Measurements from ENCODE around the gene RPS21. TPM values are rescaled to one million over a fixed set of nuclear protein-coding genes. Genes with fewer than 3 reads are reported as not detected.

The RPS21 gene
- total and polyA plus RNA-seq, 2 of the 13 experiments (the other 11 are each of a cell fraction or from before 2014, with no cell fraction given) = 2,647 to 11,063 TPM

DNA sequence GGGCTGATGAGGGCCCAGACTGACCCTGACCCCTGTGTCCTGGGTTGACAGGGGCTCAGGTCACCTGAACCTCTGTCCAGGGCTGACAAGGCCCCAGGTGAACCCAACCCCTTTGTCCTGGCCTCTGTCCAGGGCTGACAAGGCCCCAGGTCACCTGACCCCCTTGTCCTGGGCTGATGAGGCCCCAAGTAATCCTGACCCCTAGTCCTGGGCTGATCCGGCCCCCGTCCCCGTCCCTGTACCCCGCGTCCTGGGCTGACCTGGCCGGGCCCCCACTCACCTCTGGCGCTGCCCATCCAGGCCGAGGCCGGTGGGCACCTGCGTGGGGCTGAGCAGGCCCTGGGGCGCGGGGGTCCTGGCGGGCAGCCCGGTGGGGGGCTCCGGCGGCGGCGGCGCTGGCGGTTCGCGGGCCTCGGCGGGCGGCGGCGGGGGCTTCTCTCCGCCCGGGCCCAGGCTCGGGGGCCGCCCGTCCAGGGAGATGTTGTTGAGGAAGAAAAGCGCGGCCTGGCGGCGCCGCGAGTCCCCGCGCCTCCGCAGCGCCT, 19.8 kb downstream of the RPS21 start (continued):
- TF ChIP-seq NR2F6 (IDR thresholded peaks at IDR 0.05) (peak; percentile 94), NR2F6 (CRISPR knock-in tag; IDR thresholded peaks at IDR 0.05) (peak; percentile 90), NBN (conservative IDR thresholded peaks at IDR 0.05) (no peak), ZNF143 (CRISPR knock-in tag; IDR thresholded peaks at IDR 0.05) (no peak), MTF2 (CRISPR knock-in tag; IDR thresholded peaks at IDR 0.05; ENCODE audit: borderline replicate concordance) (no peak), AGO2 (optimal IDR thresholded peaks at IDR 0.05; ENCODE audit: low read depth, low read length) (no peak), MED1 (CRISPR knock-in tag; IDR thresholded peaks at IDR 0.05) (no peak; the same call in 1 of the 2 replicates), ZNF354B (CRISPR knock-in tag; IDR thresholded peaks at IDR 0.05) (no peak), TBX2 (CRISPR knock-in tag; IDR thresholded peaks at IDR 0.05; ENCODE audit: borderline replicate concordance) (no peak), ZMYM2 (CRISPR knock-in tag; IDR thresholded peaks at IDR 0.05) (no peak), AHR (CRISPR knock-in tag; IDR thresholded peaks at IDR 0.05) (no peak), ATF7-NPFF (CRISPR knock-in tag; IDR thresholded peaks at IDR 0.05; ENCODE audit: low read depth) (no peak), ZNF644 (CRISPR knock-in tag; IDR thresholded peaks at IDR 0.05; ENCODE audit: low read depth) (no peak), MXI1 (IDR thresholded peaks at IDR 0.05; ENCODE audit: borderline replicate concordance, low read depth, low read length) (no peak), ASH2L (IDR thresholded peaks at IDR 0.05; ENCODE audit: insufficient read length, low read depth, low read length) (no peak), ZNF282 (IDR thresholded peaks at IDR 0.05; ENCODE audit: partially characterized antibody) (no peak), GATAD1 (CRISPR knock-in tag; IDR thresholded peaks at IDR 0.05) (no peak), ZFY (CRISPR knock-in tag; IDR thresholded peaks at IDR 0.05) (peak; percentile 68), ZBTB42 (CRISPR knock-in tag; IDR thresholded peaks at IDR 0.05) (no peak), ZNF724P (CRISPR knock-in tag; IDR thresholded peaks at IDR 0.05; ENCODE audit: borderline replicate concordance) (no peak), ZNF577 (CRISPR knock-in tag; IDR thresholded peaks at IDR 0.05; ENCODE audit: borderline replicate concordance, low read depth) (no peak), ATRX (CRISPR knock-in tag; IDR thresholded peaks at IDR 0.05; ENCODE audit: borderline replicate concordance) (no peak)
- TF ChIP-seq, protein P1, sequence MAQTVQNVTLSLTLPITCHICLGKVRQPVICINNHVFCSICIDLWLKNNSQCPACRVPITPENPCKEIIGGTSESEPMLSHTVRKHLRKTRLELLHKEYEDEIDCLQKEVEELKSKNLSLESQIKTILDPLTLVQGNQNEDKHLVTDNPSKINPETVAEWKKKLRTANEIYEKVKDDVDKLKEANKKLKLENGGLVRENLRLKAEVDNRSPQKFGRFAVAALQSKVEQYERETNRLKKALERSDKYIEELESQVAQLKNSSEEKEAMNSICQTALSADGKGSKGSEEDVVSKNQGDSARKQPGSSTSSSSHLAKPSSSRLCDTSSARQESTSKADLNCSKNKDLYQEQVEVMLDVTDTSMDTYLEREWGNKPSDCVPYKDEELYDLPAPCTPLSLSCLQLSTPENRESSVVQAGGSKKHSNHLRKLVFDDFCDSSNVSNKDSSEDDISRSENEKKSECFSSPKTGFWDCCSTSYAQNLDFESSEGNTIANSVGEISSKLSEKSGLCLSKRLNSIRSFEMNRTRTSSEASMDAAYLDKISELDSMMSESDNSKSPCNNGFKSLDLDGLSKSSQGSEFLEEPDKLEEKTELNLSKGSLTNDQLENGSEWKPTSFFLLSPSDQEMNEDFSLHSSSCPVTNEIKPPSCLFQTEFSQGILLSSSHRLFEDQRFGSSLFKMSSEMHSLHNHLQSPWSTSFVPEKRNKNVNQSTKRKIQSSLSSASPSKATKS (CRISPR knock-in tag; IDR thresholded peaks at IDR 0.05) = no peak
- TF ChIP-seq, protein P2, sequence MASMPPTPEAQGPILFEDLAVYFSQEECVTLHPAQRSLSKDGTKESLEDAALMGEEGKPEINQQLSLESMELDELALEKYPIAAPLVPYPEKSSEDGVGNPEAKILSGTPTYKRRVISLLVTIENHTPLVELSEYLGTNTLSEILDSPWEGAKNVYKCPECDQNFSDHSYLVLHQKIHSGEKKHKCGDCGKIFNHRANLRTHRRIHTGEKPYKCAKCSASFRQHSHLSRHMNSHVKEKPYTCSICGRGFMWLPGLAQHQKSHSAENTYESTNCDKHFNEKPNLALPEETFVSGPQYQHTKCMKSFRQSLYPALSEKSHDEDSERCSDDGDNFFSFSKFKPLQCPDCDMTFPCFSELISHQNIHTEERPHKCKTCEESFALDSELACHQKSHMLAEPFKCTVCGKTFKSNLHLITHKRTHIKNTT (CRISPR knock-in tag; IDR thresholded peaks at IDR 0.05) = no peak
- TF ChIP-seq, protein P3, sequence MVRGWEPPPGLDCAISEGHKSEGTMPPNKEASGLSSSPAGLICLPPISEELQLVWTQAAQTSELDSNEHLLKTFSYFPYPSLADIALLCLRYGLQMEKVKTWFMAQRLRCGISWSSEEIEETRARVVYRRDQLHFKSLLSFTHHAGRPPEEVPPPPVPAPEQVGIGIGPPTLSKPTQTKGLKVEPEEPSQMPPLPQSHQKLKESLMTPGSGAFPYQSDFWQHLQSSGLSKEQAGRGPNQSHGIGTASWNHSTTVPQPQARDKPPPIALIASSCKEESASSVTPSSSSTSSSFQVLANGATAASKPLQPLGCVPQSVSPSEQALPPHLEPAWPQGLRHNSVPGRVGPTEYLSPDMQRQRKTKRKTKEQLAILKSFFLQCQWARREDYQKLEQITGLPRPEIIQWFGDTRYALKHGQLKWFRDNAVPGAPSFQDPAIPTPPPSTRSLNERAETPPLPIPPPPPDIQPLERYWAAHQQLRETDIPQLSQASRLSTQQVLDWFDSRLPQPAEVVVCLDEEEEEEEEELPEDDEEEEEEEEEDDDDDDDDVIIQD (CRISPR knock-in tag; IDR thresholded peaks at IDR 0.05; ENCODE audit: low read depth) = no peak
- TF ChIP-seq, protein P4, sequence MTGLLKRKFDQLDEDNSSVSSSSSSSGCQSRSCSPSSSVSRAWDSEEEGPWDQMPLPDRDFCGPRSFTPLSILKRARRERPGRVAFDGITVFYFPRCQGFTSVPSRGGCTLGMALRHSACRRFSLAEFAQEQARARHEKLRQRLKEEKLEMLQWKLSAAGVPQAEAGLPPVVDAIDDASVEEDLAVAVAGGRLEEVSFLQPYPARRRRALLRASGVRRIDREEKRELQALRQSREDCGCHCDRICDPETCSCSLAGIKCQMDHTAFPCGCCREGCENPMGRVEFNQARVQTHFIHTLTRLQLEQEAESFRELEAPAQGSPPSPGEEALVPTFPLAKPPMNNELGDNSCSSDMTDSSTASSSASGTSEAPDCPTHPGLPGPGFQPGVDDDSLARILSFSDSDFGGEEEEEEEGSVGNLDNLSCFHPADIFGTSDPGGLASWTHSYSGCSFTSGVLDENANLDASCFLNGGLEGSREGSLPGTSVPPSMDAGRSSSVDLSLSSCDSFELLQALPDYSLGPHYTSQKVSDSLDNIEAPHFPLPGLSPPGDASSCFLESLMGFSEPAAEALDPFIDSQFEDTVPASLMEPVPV (CRISPR knock-in tag; IDR thresholded peaks at IDR 0.05) = no peak

Data from HepG2 (cell line).